ENCODE data around the gene FURIN.
"Not testable (repeated sequence)": the region's sequence is repeated elsewhere in the genome, so short reads cannot be mapped to it uniquely, and the experiment has no call there.

The FURIN gene

DNA sequence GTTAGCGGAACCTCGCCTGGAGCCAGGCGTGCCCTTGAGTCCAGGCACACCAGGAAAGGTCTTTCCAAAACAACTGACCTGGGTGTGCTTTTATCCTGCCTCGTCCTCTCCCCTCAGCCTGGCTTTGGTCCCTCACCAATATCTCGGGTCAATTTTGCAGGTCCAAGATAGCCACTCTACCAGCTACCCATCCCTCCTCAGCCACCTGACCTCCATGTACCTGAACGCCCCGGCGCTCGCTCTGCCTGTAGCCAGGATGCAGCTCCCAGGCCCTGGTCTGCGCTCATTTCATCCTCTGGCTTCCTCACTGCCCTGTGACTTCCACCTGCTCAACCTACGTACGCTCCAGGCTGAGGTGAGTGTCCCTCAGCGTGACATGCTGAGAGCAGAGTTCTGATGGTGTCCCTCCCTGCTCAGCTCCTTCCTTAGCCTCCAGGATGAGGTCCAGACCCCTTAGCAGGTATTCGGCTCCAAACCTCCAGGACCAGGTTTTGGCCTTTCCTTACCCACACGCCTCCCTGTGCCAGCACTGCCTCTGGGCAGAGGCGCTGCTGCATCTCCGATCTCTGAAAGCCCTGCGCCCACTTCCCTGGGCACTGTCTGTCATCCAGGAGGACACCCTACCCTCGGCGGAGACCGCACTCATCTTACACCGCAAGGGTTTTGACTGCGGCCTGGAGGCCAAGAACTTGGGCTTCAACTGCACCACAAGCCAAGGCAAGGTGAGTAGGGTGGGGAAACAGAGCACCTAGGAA is 49.8 kb downstream of the FURIN start:
- DNase-seq, result no peak

DNA sequence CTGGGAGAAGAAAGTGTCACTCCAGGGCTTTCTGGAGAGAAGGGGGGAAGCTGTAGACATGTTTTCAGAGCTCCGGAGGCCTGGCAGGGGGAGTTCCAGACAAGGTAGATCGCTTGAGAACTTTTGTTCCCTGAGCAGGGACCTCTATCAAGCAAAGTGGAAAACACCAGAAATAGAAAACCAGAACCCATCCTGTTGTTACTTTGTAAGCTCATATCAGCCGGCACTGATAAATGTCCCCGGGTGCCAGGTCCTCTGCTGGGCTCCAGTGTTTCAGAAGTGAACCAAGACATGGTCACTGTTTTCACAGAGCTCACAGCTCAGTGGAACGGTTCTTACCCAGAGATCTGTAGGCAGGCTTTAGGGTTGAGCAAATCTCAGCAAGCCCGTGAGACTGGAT is 50.4 kb downstream of the FURIN start:
- no peak for DNase-seq

DNA sequence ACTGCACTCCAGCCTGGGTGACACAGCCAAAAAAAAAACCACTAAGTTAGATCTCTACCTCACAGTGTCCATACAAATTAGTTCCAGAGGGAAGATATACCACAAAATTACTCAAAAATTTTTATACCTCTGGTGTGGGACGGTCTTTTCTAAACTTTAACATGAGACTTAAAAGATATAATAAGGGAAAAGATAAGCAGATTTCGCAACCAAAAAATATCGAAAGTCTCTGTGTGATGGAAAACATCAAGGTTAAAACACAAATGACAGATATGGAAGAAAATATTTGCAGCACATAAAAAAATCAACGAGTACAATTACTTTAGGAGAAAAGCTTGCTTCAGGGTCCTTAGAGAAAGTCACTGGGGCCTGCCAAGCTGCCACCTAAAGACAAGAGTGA is 53.5 kb downstream of the FURIN start:
- no peak for DNase-seq

DNA sequence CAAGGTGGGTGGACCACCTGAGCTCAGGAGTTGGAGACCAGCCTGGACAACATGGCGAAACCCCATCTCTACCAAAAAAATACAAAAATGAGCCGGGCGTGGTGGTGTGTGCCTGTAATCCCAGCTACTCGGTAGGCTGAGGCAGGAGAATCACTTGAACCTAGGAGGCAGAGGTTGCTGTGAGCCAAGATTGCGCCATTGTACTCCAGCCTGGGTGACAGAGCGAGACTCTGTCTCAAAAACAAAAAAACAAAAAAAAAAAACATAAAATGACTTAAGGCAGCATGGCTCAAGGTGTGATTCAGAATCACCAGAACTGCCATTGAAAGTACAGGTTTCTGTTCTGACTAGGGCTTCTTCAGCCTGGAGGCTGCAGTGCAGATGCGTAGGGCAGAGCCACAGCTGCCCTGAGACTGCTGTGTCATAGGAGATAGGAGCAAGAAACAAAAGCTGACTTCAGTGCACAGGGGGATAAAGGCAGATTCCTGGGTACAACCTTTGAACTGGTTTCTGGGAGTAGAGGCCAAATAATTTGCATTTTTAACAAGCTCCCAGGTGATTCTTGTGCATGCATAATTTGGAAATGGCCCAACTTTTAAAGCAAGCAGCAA is 54.4 kb downstream of the FURIN start:
- DNase-seq, result peak; percentile 27

DNA sequence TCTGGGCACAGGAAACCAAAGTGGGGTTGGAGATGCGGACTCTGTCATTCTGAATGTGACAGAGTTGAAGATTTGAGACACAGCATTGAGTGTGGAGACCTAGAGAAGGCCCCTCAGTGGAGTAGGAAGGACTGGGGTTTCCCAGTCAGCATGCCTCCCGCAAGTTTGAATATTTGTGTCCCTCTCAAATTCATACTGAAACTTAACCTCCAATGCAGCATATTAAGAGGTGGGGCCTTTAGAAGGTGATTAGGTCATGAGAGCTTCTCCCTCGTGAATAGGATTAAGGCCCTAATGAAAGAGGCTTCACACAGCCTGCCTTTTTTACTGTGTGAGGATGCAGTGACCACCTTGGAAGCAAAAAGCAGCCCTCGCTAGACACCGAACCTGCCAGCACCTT is 56.0 kb downstream of the FURIN start:
- no peak for DNase-seq

DNA sequence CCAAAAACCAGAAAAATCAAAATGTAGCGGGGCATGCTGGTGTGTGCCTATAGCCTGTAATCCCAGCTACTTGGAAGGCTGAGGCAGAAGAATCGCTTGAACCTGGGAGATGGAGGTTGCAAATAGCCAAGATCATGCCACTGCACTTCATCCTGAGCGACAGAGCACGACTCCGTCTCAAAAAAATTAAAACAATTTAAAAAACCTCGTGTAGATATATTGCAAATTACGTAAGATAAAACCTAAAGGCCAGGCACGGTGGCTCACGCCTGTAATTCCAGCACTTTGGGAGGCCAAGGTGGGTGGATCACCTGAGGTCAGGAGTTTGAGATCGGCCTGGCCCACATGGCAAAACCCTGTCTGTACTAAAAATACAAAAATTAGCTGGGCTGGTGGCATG is 58.4 kb downstream of the FURIN start:
- not testable (repeated sequence) for DNase-seq

DNA sequence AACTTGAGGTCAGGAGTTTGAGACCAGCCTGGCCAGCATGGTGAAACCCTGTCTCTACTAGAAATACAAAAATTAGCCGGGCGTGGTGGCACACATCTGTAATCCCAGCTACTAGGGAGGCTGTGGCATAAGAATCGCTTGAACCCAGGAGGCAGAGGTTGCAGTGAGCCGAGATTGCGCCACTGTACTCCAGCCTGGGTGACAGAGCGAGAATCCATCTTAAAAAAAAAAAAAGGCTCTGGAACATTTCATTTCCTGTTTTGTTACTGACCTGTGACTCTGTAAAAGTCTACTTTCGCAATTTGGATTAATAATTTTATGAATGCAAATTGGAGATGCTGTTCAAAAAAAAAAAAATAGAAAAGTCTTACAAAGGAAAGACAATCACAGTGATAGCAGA is 59.7 kb downstream of the FURIN start:
- DNase-seq, result not testable (repeated sequence)

DNA sequence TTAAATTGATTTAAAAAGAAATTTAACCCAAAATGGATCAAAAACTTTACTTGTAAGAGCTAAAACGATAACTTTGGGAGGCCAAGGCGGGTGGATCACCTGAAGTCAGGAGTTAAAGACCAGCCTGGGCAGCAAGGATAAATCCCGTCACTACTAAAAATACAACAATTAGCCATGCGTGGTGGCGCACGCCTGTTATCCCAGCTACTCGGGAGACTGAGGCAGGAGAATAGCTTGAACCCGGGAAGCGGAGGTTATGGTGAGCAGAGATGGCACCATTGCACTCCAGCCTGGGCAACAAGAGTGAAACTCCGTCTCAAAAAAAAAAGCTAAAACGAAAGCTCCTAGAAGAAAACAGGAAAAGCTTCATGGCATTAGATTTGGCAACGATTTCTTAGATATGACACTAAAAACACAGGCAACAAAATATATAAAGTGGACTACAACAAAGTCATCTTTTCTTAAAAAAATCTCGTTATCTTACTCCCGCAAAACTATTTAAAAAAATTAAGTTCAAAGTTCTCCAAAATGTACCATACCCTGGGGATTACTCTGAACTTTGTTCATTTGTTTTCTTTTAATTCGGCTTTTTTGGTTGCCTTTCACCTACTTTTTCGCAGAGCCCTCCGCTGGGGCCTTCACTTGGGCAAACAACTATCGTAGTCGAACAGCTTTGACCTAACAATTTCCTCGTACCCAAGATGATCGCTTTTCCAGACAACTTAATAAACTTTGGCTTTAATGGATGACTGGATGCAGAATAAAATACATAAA is 61.0 kb downstream of the FURIN start:
- DNase-seq, result no peak

DNA sequence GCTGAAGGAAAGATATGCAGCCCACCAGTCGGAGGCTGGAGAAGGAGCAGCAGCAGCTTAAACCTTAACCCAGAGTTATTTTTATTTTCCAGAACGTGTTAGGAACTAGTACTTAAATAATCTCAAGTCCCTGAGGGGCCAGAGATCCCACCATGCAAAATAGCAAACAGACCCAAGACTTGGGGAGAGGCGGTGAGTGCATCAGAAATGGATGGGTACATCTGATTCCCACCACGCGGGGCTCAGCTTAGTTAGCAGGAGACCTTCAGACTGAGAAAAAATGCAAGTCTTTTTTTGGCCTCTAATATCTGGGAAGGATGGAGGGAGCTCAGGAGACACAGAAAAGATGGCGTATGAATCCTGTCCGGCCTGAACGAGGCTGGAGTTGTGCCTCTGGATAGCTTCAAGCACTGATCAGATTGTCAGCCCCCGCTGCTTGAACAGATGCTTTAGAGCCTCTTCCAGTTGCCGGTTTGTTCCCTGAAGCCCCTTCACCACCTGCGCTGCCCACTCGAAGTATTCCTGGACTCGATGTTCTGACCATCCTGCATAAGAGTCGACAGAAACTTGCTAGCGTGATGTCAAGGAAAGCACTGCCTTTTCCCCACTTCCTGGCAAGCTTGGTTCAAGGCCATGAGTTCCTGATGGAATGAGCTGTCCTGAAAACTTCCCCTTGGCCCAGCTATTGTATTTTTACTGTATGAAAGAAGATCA is 62.6 kb downstream of the FURIN start:
- no peak for DNase-seq

DNA sequence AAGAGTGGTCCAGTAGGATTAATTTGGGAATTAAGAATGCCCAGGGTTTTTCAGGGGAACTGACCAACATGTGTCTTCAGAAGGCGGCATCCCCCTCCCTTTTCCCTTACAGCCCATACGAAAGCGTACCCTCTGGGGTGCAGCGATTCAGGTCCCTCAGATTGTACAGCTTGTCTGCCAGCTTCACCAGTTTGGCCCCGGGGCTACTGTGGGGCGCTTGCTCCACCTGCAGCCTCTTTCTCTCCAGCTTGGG is 63.1 kb downstream of the FURIN start:
- DNase-seq, result no peak

DNA sequence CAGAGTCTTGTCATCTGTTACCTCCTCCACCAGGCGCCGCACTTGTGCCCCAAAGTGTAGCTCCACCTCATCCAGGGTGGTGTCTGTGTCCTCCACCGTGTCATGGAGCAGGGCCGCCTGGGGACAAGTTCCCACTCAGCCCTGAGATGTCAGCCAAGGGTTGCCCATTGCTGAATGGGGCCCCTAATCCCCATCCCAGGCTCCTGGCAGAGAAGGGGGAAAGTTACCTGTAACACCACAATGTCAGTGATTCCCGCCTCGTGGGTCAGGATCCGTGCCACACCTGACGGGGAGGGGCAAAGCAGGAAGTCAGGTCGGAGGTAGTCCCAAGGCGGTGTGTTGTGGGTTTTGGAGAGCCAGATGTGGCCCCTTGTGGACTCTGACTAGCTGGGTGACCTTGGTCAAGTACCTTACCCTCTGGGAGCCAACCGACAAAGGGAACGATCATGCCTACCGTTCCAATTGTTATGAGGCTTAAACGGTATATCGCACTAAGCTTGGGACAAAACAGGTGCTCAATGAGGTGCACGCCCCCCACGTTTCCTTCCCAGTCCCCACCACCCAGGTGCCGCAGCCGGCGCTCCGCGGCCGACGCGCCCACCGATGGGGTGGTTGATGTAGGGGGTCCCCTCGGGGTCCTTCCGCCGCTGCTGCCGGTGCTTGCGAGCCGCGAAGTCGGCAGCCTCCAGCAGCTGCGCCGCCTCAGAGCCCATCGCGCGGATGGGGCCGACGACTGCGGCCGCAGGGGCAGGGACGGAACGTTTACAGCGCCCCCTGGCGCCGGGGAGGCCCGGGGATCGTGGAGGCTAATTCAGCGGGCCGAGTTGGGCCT is 63.7 kb downstream of the FURIN start, which contains the start of gene HDDC3:
Gene HDDC3, minus strand, starts transcription at position 722 of the 832 bp plus-strand sequence. Its CDS starts 9 bp downstream, at position 713.
- DNase-seq, result peak; percentile 82

DNA sequence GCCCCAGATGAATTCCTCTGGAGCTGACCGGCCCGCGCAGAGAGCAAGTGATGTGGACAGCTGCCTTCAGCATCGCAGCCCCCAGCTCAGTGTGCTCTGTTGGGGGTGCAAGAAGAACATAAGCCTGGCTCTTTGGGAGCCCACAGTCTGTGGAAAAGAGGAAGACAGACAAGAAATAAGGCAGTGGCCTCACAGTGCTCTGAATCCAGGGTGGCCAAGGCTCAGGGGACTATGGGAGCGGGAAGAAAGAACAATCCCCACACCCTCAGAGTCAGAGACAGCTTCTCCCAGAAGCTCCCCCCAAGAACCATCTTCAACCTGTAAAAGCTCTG is 64.2 kb downstream of the FURIN start:
- DNase-seq, result no peak
